Measurements from ENCODE around the gene PTCH2.

GRCh38 chr1:44807364-44808062 lies 35.5 kb downstream of the PTCH2 start:
- TF ChIP-seq CTCF (IDR thresholded peaks at IDR 0.05) (peak in 1 of 5 experiments; percentile 3), POLR2A (IDR thresholded peaks at IDR 0.05) (peak; percentile 60)

Data from transverse colon (tissue), 3 donors.